ENCODE data around the gene LRP2.

Gene LRP2

DNA sequence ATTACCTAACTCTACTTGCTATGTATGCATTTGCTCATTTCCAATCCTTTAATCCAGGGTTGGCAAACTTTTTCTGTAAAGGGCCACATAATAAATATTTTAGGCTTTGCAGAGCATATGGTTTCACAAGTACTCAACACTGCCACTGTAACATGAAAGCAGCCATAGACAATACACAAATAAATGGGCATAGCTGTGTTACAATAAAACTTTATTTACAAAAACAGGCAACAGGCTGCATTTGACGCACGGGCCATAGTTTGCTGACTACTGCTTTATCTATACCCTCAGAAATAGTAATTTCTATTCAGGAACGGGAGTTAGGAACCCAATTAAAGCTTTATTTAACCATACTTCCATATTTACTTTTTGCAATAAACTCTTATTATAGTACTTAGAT lies 154.3 kb downstream of the LRP2 start:
- TF ChIP-seq, protein P1, sequence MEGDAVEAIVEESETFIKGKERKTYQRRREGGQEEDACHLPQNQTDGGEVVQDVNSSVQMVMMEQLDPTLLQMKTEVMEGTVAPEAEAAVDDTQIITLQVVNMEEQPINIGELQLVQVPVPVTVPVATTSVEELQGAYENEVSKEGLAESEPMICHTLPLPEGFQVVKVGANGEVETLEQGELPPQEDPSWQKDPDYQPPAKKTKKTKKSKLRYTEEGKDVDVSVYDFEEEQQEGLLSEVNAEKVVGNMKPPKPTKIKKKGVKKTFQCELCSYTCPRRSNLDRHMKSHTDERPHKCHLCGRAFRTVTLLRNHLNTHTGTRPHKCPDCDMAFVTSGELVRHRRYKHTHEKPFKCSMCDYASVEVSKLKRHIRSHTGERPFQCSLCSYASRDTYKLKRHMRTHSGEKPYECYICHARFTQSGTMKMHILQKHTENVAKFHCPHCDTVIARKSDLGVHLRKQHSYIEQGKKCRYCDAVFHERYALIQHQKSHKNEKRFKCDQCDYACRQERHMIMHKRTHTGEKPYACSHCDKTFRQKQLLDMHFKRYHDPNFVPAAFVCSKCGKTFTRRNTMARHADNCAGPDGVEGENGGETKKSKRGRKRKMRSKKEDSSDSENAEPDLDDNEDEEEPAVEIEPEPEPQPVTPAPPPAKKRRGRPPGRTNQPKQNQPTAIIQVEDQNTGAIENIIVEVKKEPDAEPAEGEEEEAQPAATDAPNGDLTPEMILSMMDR (IDR thresholded peaks at IDR 0.05; ENCODE audit: low read depth, low read length): no peak
- Histone ChIP-seq H3K27me3 (no peaks in the 10 kb centered on the region), H3K4me3 (ENCODE audit: low read depth, low read length) (no peak overlapping the region), H3K9me3 (no peaks in the 10 kb centered on the region), H3K36me3 (no peaks in the 10 kb centered on the region), H3K4me1 (no peaks in the 10 kb centered on the region)
- DNase-seq: no peak

DNA sequence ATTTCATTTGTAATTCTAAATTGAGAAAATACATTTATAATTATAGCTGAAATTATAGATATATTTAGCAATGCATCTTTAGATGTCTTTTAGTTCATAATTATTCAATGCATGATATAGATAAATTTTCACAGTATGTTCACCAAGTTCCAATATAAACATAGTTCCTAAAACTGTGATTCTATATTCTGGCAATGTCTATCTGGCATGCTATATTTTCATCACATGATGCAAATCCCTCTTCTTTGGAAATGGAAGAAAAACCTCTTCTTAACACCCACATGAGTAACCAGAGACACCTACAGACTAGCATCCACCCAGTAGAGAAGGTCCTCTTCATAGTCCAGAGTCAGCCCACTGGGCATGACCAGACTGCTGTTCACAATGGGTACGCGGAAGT lies 157.2 kb downstream of the LRP2 start:
- TF ChIP-seq, protein P1 (IDR thresholded peaks at IDR 0.05; ENCODE audit: low read depth, low read length): no peak
- H3K4me1 ChIP-seq: no peaks in the 10 kb centered on the region
- no peak overlapping the region for H3K4me3 ChIP-seq (ENCODE audit: low read depth, low read length)
- H3K36me3 ChIP-seq: no peaks in the 10 kb centered on the region
- no peaks in the 10 kb centered on the region for H3K9me3 ChIP-seq
- no peak for DNase-seq
- H3K27me3 ChIP-seq: no peaks in the 10 kb centered on the region

DNA sequence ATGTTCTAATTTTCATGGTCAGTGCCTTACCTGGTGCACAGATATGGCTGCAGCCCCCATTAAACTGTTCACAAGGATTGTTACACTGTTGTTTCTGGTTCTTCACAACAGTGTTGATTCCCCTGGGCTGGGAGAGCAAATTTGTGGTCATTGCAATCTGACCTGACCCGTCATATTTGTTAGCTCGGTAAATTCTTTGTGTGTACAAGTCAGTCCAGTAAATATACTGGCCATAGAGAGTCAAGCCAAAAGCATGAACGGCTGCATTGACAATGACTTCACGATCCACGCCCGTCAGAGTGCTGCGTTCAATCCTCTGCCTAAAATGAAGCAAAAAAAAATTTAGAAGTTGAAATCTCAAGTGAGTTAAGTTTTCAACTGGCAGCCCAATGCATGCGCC lies 158.4 kb downstream of the LRP2 start:
- H3K36me3 ChIP-seq: no peaks in the 10 kb centered on the region
- TF ChIP-seq, protein P1 (IDR thresholded peaks at IDR 0.05; ENCODE audit: low read depth, low read length): no peak
- no peaks in the 10 kb centered on the region for H3K27me3 ChIP-seq
- DNase-seq: no peak
- H3K4me1 ChIP-seq: no peaks in the 10 kb centered on the region
- no peaks in the 10 kb centered on the region for H3K9me3 ChIP-seq
- H3K4me3 ChIP-seq (ENCODE audit: low read depth, low read length): no peak overlapping the region

DNA sequence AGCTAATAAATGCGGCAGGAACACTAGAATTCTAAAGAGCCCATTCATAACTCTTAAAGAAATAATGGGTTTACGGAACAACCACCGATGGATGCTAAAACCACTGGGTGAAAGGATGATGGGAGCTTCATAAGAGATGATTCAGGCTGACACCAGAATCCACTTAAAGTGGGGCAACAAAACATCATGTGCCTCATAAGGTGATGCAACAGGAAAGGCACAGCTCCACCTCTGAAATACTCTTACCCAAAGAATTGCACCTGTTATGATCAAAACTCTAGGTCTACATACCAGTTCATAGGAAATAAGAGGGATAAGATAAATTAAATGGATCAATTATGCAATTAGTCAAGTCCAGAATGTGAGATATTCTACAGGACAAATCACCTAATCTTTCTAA lies 161.6 kb downstream of the LRP2 start:
- Histone ChIP-seq H3K4me3 (ENCODE audit: low read depth, low read length) (no peak overlapping the region), H3K36me3 (no peaks in the 10 kb centered on the region), H3K9me3 (no peaks in the 10 kb centered on the region), H3K4me1 (no peaks in the 10 kb centered on the region), H3K27me3 (no peaks in the 10 kb centered on the region)
- TF ChIP-seq, protein P1 (IDR thresholded peaks at IDR 0.05; ENCODE audit: low read depth, low read length): no peak
- DNase-seq: no peak

DNA sequence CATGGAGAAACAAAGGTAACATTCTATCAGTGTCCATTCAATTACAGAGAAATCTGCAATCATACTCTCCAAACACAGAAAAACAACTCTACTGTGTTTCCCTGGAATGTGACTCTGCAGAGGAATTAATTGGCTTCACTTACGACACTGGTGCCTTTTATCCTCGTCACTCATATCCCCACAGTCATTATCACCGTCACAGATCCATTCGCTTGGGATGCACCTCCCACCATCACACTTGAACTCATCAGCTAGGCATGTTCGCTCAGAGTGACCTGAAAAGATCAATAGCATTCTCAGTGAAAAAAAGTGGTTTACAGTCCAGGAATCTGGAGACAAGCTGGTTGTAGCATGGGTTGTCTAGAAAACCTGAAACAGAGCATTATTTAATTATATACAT lies 168.7 kb downstream of the LRP2 start:
- H3K9me3 ChIP-seq: no peaks in the 10 kb centered on the region
- H3K27me3 ChIP-seq: no peaks in the 10 kb centered on the region
- no peak for DNase-seq
- no peak overlapping the region for H3K4me3 ChIP-seq (ENCODE audit: low read depth, low read length)
- no peaks in the 10 kb centered on the region for H3K36me3 ChIP-seq
- no peaks in the 10 kb centered on the region for H3K4me1 ChIP-seq
- TF ChIP-seq, protein P1 (IDR thresholded peaks at IDR 0.05; ENCODE audit: low read depth, low read length): no peak

DNA sequence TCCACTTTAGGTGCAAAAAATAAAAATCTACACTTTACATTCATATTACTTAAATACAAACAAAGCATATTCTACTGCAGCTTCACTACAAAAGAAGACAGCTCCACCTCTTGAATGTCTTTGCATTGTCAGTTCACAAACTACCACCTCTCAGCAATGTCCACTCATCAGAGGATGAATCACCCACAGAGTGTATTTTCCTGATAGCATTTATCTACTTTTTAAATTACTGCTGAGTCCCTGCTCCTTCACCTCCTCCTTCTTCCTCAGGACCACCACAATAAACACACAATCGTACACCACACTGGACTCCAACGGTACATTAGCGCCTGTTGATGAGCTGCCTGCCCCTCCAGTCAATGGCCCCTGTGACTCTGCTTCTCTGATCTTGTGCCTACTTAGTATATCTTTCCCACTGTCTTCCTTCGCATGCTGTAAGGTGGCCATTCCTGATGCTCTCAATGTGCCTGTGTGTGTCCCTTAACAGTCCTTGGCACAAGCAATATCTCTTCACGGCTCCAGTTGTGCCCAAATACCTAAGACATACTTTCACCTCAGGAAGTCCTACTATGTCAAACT lies 172.0 kb downstream of the LRP2 start:
- H3K4me3 ChIP-seq (ENCODE audit: low read depth, low read length): no peak overlapping the region
- no peaks in the 10 kb centered on the region for H3K9me3 ChIP-seq
- TF ChIP-seq, protein P1 (IDR thresholded peaks at IDR 0.05; ENCODE audit: low read depth, low read length): no peak
- H3K36me3 ChIP-seq: no peaks in the 10 kb centered on the region
- H3K27me3 ChIP-seq: no peaks in the 10 kb centered on the region
- no peak for DNase-seq
- H3K4me1 ChIP-seq: no peaks in the 10 kb centered on the region
